RWPE2 (cell line): ENCODE results near the gene UCMA.

Experiments
- ATAC-seq: fragments of 200-7000 bp; cut with Tn5 transposase; 3 replicates; pipeline ENCODE4 v1.9.1; 2021; ENCODE audit warnings: low read depth
- DNase-seq: peaks from one replicate; pipeline ENCODE4 v3.0.0-alpha.2; 2020; ENCODE audit warnings: low spot score
- H3K27ac ChIP-seq: fragments of 450-650 bp; 2 replicates; pipeline ENCODE4 v1.5.1; 2017; ENCODE audit warnings: mild to moderate bottlenecking; ENCODE audit not compliant: poor library complexity, severe bottlenecking
- H3K27me3 ChIP-seq: fragments of 250-450 bp; sonication (Bioruptor Pico); 2 replicates; pipeline ENCODE4 v1.5.1; 2021; ENCODE audit warnings: mild to moderate bottlenecking, moderate library complexity; ENCODE audit not compliant: insufficient read depth, poor library complexity, severe bottlenecking
- H3K36me3 ChIP-seq: fragments of 250-450 bp; sonication (Bioruptor Pico); 2 replicates; pipeline ENCODE4 v1.5.1; 2020; ENCODE audit warnings: low read depth, mild to moderate bottlenecking, moderate library complexity
- H3K4me1 ChIP-seq: fragments of 250-450 bp; sonication (Bioruptor Pico); 2 replicates; pipeline ENCODE4 v1.5.1; 2021; ENCODE audit warnings: mild to moderate bottlenecking, moderate library complexity; ENCODE audit not compliant: insufficient read depth, poor library complexity, severe bottlenecking
- H3K4me3 ChIP-seq: fragments of 250-450 bp; sonication (Bioruptor Pico); 2 replicates; pipeline ENCODE4 v1.5.1; 2021; ENCODE audit warnings: mild to moderate bottlenecking, moderate library complexity; ENCODE audit not compliant: severe bottlenecking
- H3K9me3 ChIP-seq: fragments of 250-450 bp; sonication (Bioruptor Pico); 2 replicates; pipeline ENCODE4 v1.5.1; 2021; ENCODE audit warnings: mild to moderate bottlenecking, moderate library complexity; ENCODE audit not compliant: severe bottlenecking
- CTCF ChIP-seq: fragments of 450-650 bp; IDR thresholded peaks from one replicate; pipeline ENCODE4 v1.5.1; 2017; ENCODE audit warnings: mild to moderate bottlenecking, moderate library complexity; ENCODE audit not compliant: poor library complexity, severe bottlenecking

UCMA gene

GRCh38 chr10:13206091-13206490, 28.1 kb downstream of the UCMA start:
- Histone ChIP-seq H3K4me1 (no peaks in the 10 kb centered on the region), H3K27me3 (no peaks in the 10 kb centered on the region), H3K4me3 (no peak overlapping the region), H3K27ac (no peak overlapping the region), H3K36me3 (peaks cover 78% of the 10 kb centered on the region), H3K9me3 (no peaks in the 10 kb centered on the region)
- no peak for DNase-seq
- no peak for TF ChIP-seq CTCF
- ATAC-seq = no peak

- Histone ChIP-seq H3K27me3 (no peaks in the 10 kb centered on the region), H3K27ac (no peak overlapping the region), H3K36me3 (peaks cover 85% of the 10 kb centered on the region), H3K9me3 (no peaks in the 10 kb centered on the region), H3K4me1 (no peaks in the 10 kb centered on the region), H3K4me3 (no peak overlapping the region)
- no peak for TF ChIP-seq CTCF
- ATAC-seq (no peak), DNase-seq (no peak)
Measured at GRCh38 chr10:13201132-13201531, 33.0 kb downstream of the UCMA start.

GRCh38 chr10:13195016-13195415, 39.2 kb downstream of the UCMA start:
- Histone ChIP-seq H3K4me3 (no peak overlapping the region), H3K27me3 (no peaks in the 10 kb centered on the region), H3K4me1 (no peaks in the 10 kb centered on the region), H3K9me3 (no peaks in the 10 kb centered on the region), H3K27ac (no peak overlapping the region), H3K36me3 (peaks cover 86% of the 10 kb centered on the region)
- TF ChIP-seq CTCF = no peak
- DNase-seq (no peak), ATAC-seq (no peak)

- TF ChIP-seq CTCF = no peak
- DNase-seq = no peak
- Histone ChIP-seq H3K27me3 (no peaks in the 10 kb centered on the region), H3K4me3 (no peak overlapping the region), H3K4me1 (no peaks in the 10 kb centered on the region), H3K9me3 (no peaks in the 10 kb centered on the region), H3K36me3 (peaks cover 84% of the 10 kb centered on the region), H3K27ac (no peak overlapping the region)
- ATAC-seq = no peak
Measured at GRCh38 chr10:13193637-13194036, 40.5 kb downstream of the UCMA start.

GRCh38 chr10:13191362-13191761, 42.8 kb downstream of the UCMA start:
- no peak for TF ChIP-seq CTCF
- Histone ChIP-seq H3K27me3 (no peaks in the 10 kb centered on the region), H3K4me3 (no peak overlapping the region), H3K4me1 (no peaks in the 10 kb centered on the region), H3K27ac (no peak overlapping the region), H3K9me3 (no peaks in the 10 kb centered on the region), H3K36me3 (peaks cover 84% of the 10 kb centered on the region)
- ATAC-seq (no peak), DNase-seq (no peak)
